OCI-LY3 (cell line): ENCODE data around the gene ADCY9.

Experiments
- H2AFZ ChIP-seq: fragments of 200-600, 300-600 bp; shearing (Covaris generic); 2 replicates; pipeline ENCODE4 v1.6.0; 2014; ENCODE audit warnings: antibody characterized with exemption, low read depth, low read length
- H3K27ac ChIP-seq: fragments of 200-600, 300-600 bp; sonication (generic); 2 replicates; pipeline ENCODE4 v1.5.1; 2014; ENCODE audit warnings: mild to moderate bottlenecking, low read length, moderate library complexity, mixed read lengths
- H3K27me3 ChIP-seq: fragments of 200-600, 300-600 bp; sonication (generic); 2 replicates; pipeline ENCODE4 v1.6.1; 2014; ENCODE audit warnings: low read depth, low read length, mixed read lengths
- H3K36me3 ChIP-seq: fragments of 200-600, 300-600 bp; sonication (generic); replicated peaks from 2 replicates; pipeline ENCODE3; 2014; ENCODE audit warnings: low read depth, low read length, mixed read lengths
- H3K4me1 ChIP-seq: fragments of 300-600, 200-600 bp; sonication (generic); 2 replicates; pipeline ENCODE4 v1.6.1; 2014; ENCODE audit warnings: low read length, mixed read lengths
- H3K4me2 ChIP-seq: fragments of 200-600, 300-600 bp; sonication (generic); 2 replicates; pipeline ENCODE4 v1.6.1; 2014; ENCODE audit warnings: low read length, mixed read lengths
- H3K4me3 ChIP-seq: fragments of 300-600, 200-600 bp; sonication (generic); 2 replicates; pipeline ENCODE4 v1.5.1; 2014; ENCODE audit warnings: antibody characterized with exemption, mild to moderate bottlenecking, low read length, moderate library complexity
- H3K79me2 ChIP-seq: fragments of 300-600, 200-600 bp; shearing (Covaris generic); 2 replicates; pipeline ENCODE4 v1.6.1; 2014; ENCODE audit warnings: mild to moderate bottlenecking, low read length, mixed read lengths
- H3K9ac ChIP-seq: fragments of 300-600, 200-600 bp; shearing (Covaris generic); 2 replicates; pipeline ENCODE4 v1.6.0; 2014; ENCODE audit warnings: mild to moderate bottlenecking, low read length, moderate library complexity
- H3K9me3 ChIP-seq: fragments of 200-600, 300-600 bp; shearing (Covaris generic); 2 replicates; pipeline ENCODE4 v1.6.1; 2014; ENCODE audit warnings: low read length, mixed read lengths; ENCODE audit not compliant: insufficient read depth
- H4K20me1 ChIP-seq: fragments of 200-600, 300-600 bp; sonication (generic); 2 replicates; pipeline ENCODE4 v1.6.1; 2016; ENCODE audit warnings: low read length, mixed read lengths; ENCODE audit not compliant: insufficient read depth
- EZH2phosphoT487 ChIP-seq: fragments of 200-600 bp; shearing (Covaris generic); IDR thresholded peaks from 2 replicates; pipeline ENCODE4 v1.6.1; 2018; ENCODE audit warnings: antibody characterized with exemption, mixed run types, low read depth
- TF ChIP-seq, protein P1 (sequence below): fragments of 200-600, 300-600 bp; sonication (generic); IDR thresholded peaks from 2 replicates; pipeline ENCODE4 v1.5.1; 2014; ENCODE audit warnings: antibody characterized with exemption, low read length, low read depth

The ADCY9 gene

DNA sequence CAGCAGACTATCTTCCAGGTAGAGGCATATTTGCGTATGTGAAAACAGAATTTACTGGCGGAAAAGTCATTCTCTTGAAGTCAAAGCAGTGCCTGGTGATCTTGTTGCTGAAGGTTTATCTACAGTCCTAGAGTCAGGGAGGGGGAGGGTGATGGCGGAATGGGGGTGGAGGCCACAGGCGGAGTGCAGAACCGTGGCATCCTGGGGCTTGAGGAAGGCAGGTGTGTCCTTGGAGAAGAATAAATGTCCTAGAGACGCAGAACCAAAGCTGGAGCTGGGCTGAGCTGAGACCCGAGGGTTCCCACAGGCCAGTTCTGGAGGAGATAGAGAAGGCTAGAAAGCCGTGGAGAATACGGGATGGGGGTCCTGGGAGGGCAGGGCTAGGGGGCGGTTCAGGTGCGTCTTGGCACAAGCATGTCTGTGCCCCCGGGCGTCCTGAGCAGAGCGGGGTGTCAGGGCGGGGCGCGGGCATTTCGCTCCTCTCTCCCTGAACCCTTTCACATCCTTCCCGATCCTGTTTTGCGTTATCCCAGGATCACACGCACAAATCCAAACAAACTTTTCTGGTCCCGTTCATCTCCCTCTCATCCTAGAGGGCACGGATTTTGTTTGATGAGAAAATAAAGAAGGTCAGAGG, 158.8 kb downstream of the ADCY9 start:
- H3K4me2 ChIP-seq, result no peak overlapping the region
- TF ChIP-seq EZH2phosphoT487, result no peak
- TF ChIP-seq, protein P1, sequence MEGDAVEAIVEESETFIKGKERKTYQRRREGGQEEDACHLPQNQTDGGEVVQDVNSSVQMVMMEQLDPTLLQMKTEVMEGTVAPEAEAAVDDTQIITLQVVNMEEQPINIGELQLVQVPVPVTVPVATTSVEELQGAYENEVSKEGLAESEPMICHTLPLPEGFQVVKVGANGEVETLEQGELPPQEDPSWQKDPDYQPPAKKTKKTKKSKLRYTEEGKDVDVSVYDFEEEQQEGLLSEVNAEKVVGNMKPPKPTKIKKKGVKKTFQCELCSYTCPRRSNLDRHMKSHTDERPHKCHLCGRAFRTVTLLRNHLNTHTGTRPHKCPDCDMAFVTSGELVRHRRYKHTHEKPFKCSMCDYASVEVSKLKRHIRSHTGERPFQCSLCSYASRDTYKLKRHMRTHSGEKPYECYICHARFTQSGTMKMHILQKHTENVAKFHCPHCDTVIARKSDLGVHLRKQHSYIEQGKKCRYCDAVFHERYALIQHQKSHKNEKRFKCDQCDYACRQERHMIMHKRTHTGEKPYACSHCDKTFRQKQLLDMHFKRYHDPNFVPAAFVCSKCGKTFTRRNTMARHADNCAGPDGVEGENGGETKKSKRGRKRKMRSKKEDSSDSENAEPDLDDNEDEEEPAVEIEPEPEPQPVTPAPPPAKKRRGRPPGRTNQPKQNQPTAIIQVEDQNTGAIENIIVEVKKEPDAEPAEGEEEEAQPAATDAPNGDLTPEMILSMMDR, result no peak
- no peak overlapping the region for H3K9ac ChIP-seq
- H2AFZ ChIP-seq, result no peak overlapping the region
- H3K4me3 ChIP-seq, result no peak overlapping the region
- H3K27me3 ChIP-seq, result peaks cover 4% of the 10 kb centered on the region; the same call in 1 of the 2 replicates
- H3K27ac ChIP-seq, result no peak overlapping the region
- H3K79me2 ChIP-seq, result no peaks in the 10 kb centered on the region
- no peaks in the 10 kb centered on the region for H3K9me3 ChIP-seq
- H3K36me3 ChIP-seq, result no peaks in the 10 kb centered on the region
- H4K20me1 ChIP-seq, result no peaks in the 10 kb centered on the region
- peaks cover 2% of the 10 kb centered on the region for H3K4me1 ChIP-seq

DNA sequence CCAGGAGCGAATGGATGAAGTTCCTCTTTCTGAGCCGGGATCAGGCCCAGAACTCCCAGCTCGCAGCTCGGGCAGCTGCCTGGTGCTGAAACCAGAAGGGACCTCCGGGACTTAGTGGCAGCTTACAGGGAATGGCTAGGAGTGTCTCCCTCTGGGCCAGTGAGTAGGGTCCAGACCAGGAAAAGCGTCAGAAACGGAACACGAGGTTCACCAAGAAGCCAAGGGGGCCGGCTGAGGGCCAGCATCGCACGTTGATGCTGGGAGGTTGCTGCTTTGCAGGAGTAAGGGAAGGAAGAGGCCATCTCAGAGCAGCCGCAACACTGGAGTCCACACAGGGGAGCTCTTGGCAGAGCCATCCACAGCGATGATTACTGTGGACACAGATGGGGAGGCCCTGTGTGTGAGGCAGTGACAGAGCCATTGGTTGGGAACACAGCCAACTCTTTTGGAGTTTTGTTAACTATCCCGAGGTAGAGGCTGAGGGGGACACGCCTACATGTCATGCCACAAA, 161.8 kb downstream of the ADCY9 start:
- no peak for TF ChIP-seq EZH2phosphoT487
- TF ChIP-seq, protein P1, result no peak
- Histone ChIP-seq H3K4me1 (no peaks in the 10 kb centered on the region), H3K27ac (no peak overlapping the region), H2AFZ (no peak overlapping the region), H3K36me3 (no peaks in the 10 kb centered on the region), H4K20me1 (no peaks in the 10 kb centered on the region), H3K9ac (no peak overlapping the region), H3K9me3 (no peaks in the 10 kb centered on the region), H3K4me2 (no peak overlapping the region), H3K27me3 (peaks cover 4% of the 10 kb centered on the region; the same call in 1 of the 2 replicates), H3K79me2 (no peaks in the 10 kb centered on the region), H3K4me3 (no peak overlapping the region)

DNA sequence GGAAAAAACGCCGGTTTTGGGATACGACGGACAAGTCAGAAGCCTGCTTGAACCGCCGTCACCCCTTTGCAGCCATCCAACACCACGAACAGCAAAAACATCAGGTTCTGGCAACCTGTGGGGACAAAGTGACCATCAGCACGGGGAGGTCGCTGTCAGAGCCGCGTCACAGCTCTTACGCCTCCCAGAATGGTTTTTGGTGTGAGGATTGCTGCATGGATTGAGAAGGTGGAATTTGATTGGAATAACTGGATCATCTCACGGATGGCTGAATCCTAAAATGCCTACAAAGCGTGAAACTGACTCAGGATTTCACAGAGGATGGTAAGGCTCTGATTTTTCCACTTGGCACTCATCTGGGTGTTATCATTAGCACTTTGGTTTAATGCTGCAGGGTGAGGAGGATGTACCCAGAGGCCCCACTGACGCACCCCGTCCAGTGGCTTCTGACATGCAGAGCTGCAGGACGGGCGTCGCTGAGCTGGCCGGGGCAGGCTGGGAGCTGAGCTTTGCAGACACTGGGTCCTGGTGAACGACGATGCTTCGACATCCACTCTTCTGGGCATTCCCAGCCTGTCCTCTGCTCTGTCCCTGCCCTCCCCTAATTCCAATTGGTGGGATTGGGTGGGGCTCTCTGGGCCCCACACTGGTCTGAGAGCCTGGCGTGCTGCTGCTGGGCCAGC, 162.4 kb downstream of the ADCY9 start:
- Histone ChIP-seq H3K4me1 (no peaks in the 10 kb centered on the region), H3K4me3 (no peak overlapping the region), H3K9ac (no peak overlapping the region), H3K9me3 (no peaks in the 10 kb centered on the region), H3K27me3 (peaks cover 4% of the 10 kb centered on the region; the same call in 1 of the 2 replicates), H3K36me3 (no peaks in the 10 kb centered on the region), H2AFZ (no peak overlapping the region), H4K20me1 (no peaks in the 10 kb centered on the region), H3K79me2 (no peaks in the 10 kb centered on the region), H3K27ac (no peak overlapping the region), H3K4me2 (no peak overlapping the region)
- no peak for TF ChIP-seq EZH2phosphoT487
- TF ChIP-seq, protein P1, result no peak

DNA sequence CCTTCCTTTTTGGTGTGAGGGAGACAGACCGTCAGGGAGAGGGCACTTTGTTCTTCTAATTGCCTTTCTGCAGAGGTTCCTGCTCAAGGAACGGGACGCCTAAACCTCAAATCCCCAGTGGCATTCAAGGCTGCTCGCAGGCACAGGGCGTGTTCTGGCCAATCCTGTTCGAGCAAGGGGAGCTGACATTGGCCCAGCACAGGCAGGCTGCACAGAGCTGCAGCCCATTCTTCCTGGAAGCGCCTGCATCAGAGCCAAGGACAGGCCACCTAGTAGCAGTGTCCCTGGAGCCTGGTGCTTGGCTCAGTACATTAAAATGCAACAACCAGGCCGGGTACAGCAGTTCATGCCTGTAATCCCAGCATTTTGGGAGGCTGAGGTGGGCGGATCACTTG, 163.5 kb downstream of the ADCY9 start:
- no peak overlapping the region for H2AFZ ChIP-seq
- no peaks in the 10 kb centered on the region for H3K36me3 ChIP-seq
- H3K4me3 ChIP-seq, result no peak overlapping the region
- no peaks in the 10 kb centered on the region for H4K20me1 ChIP-seq
- H3K9me3 ChIP-seq, result no peaks in the 10 kb centered on the region
- no peak overlapping the region for H3K27ac ChIP-seq
- no peak overlapping the region for H3K9ac ChIP-seq
- no peaks in the 10 kb centered on the region for H3K4me1 ChIP-seq
- H3K79me2 ChIP-seq, result no peaks in the 10 kb centered on the region
- H3K4me2 ChIP-seq, result no peak overlapping the region
- H3K27me3 ChIP-seq, result peaks cover 4% of the 10 kb centered on the region; the same call in 1 of the 2 replicates
- no peak for TF ChIP-seq EZH2phosphoT487
- TF ChIP-seq, protein P1, result no peak
